SK-N-SH treated with all-trans-retinoic acid at 6 μM for 48 hours (cell line): ENCODE measurements around the gene SUSD3.

Experiments used
- ATAC-seq: fragments of 200-7000 bp; cut with Tn5 transposase; 3 replicates; pipeline ENCODE4 v1.9.1; 2020; ENCODE audit warnings: mild to moderate bottlenecking, moderate library complexity
- ARNTL ChIP-seq: fragments of 450-650 bp; formaldehyde crosslinking; IDR thresholded peaks from 2 replicates; pipeline ENCODE4 v1.5.0; 2020; ENCODE audit warnings: low read depth, mild to moderate bottlenecking, moderate library complexity, borderline replicate concordance
- BACH2 ChIP-seq: fragments of 250-450 bp; sonication (Bioruptor Pico); IDR thresholded peaks from 2 replicates; pipeline ENCODE4 v1.9.0; 2021; ENCODE audit warnings: mild to moderate bottlenecking, borderline replicate concordance
- CSDC2 ChIP-seq: fragments of 250-450 bp; sonication (Bioruptor Pico); IDR thresholded peaks from 2 replicates; pipeline ENCODE4 v1.5.0; 2020; ENCODE audit warnings: mild to moderate bottlenecking, moderate library complexity
- CSRNP3 ChIP-seq: fragments of 250-450 bp; sonication (Bioruptor Pico); IDR thresholded peaks from 2 replicates; pipeline ENCODE4 v1.5.1; 2021; ENCODE audit warnings: mild to moderate bottlenecking, moderate library complexity
- ESRRG ChIP-seq: fragments of 250-450 bp; sonication (Bioruptor Pico); IDR thresholded peaks from 2 replicates; pipeline ENCODE4 v1.6.1; 2021; ENCODE audit warnings: mild to moderate bottlenecking
- GLIS3 ChIP-seq: fragments of 250-450 bp; sonication (Bioruptor Pico); IDR thresholded peaks from 2 replicates; pipeline ENCODE4 v1.5.0; 2020; ENCODE audit warnings: mild to moderate bottlenecking, moderate library complexity
- ISL1 ChIP-seq: fragments of 250-450 bp; sonication (Bioruptor Pico); IDR thresholded peaks from 2 replicates; pipeline ENCODE4 v2.1.2; 2022; ENCODE audit warnings: mild to moderate bottlenecking, moderate library complexity
- OSR1 ChIP-seq: fragments of 250-450 bp; sonication (Bioruptor Pico); IDR thresholded peaks from 2 replicates; pipeline ENCODE4 v1.8.0; 2022; ENCODE audit warnings: moderate library complexity, mild to moderate bottlenecking, inconsistent platforms
- SNAI2 ChIP-seq: fragments of 250-450 bp; sonication (Bioruptor Pico); IDR thresholded peaks from 2 replicates; pipeline ENCODE4 v1.5.0; 2020; ENCODE audit warnings: mild to moderate bottlenecking, moderate library complexity
- TCF4 ChIP-seq: fragments of 250-450 bp; sonication (Bioruptor Pico); IDR thresholded peaks from 2 replicates; pipeline ENCODE4 v1.8.0; 2021; ENCODE audit warnings: mild to moderate bottlenecking, moderate library complexity, borderline replicate concordance
- TOX ChIP-seq: fragments of 250-450 bp; sonication (Bioruptor Pico); IDR thresholded peaks from 2 replicates; pipeline ENCODE4 v1.8.0; 2021; ENCODE audit warnings: mild to moderate bottlenecking, moderate library complexity, borderline replicate concordance
- ZFP3 ChIP-seq: fragments of 250-450 bp; sonication (Bioruptor Pico); IDR thresholded peaks from 2 replicates; pipeline ENCODE4 v1.5.0; 2020; ENCODE audit warnings: mild to moderate bottlenecking, moderate library complexity
- ZFP30 ChIP-seq: fragments of 450-650 bp; formaldehyde crosslinking; IDR thresholded peaks from 2 replicates; pipeline ENCODE4 v1.5.0; 2022; ENCODE audit warnings: mild to moderate bottlenecking, moderate library complexity
- ZNF565 ChIP-seq: fragments of 450-650 bp; formaldehyde crosslinking; conservative IDR thresholded peaks from 2 replicates; pipeline ENCODE4 v1.5.0; 2020; ENCODE audit warnings: low read depth, mild to moderate bottlenecking, moderate library complexity
- ZNF70 ChIP-seq: fragments of 450-650 bp; formaldehyde crosslinking; IDR thresholded peaks from 2 replicates; pipeline ENCODE4 v1.5.0; 2020; ENCODE audit warnings: mild to moderate bottlenecking, moderate library complexity
- ZNF8 ChIP-seq: fragments of 450-650 bp; formaldehyde crosslinking; IDR thresholded peaks from 2 replicates; pipeline ENCODE4 v1.5.0; 2020; ENCODE audit warnings: mild to moderate bottlenecking, moderate library complexity
- TF ChIP-seq, protein P1 (sequence below): fragments of 250-450 bp; sonication (Bioruptor Pico); IDR thresholded peaks from 2 replicates; pipeline ENCODE4 v1.5.1; 2020; ENCODE audit warnings: low read depth, mild to moderate bottlenecking, moderate library complexity
- TF ChIP-seq, protein P2 (sequence below): fragments of 250-450 bp; sonication (Bioruptor Pico); IDR thresholded peaks from 2 replicates; pipeline ENCODE4 v1.8.0; 2020; ENCODE audit warnings: mild to moderate bottlenecking, moderate library complexity, borderline replicate concordance
- TF ChIP-seq, protein P3 (sequence below): fragments of 250-450 bp; sonication (Bioruptor Pico); IDR thresholded peaks from 2 replicates; pipeline ENCODE4 v1.8.0; 2021; ENCODE audit warnings: low read depth, mild to moderate bottlenecking, moderate library complexity, borderline replicate concordance
- TF ChIP-seq, protein P4 (sequence below): fragments of 250-450 bp; sonication (Bioruptor Pico); IDR thresholded peaks from 2 replicates; pipeline ENCODE4 v1.5.0; 2020; ENCODE audit warnings: mild to moderate bottlenecking, moderate library complexity

The SUSD3 gene

GRCh38 chr9:93119953-93120845 lies 61.7 kb downstream of the SUSD3 start:
- ATAC-seq = peak; percentile 92

DNA sequence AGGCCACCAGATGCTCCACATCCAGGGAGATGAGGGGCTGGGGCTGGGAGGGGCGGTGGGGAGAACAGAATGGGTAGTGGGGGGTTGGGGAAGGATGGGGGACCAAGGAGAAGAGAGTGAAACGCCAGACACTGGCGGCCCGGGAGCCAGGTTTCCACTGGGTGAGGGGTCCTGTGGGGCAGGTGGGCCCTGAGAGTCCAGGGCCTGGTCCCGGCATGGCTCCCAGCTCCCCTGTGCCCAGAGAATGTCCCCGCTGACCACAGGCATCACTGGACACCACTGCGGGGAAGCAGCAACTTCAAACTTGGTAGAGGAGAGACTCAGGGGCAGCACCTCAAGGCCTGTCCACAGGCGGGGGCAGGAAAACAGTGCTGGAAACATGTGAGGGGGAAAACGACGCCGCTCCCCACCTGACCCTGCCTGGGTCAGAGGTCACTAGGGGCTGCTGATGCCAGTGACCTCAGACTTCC lies 62.4 kb downstream of the SUSD3 start:
- no peak for ATAC-seq
- TF ChIP-seq ISL1 (CRISPR knock-in tag) (no peak), SNAI2 (CRISPR knock-in tag) (no peak), ZNF70 (CRISPR knock-in tag) (no peak), ZFP30 (CRISPR knock-in tag) (no peak), CSRNP3 (CRISPR knock-in tag) (no peak), ARNTL (CRISPR knock-in tag) (no peak), ZFP3 (no peak), CSDC2 (CRISPR knock-in tag) (no peak), ZNF565 (no peak), ESRRG (CRISPR knock-in tag) (no peak), TCF4 (CRISPR knock-in tag) (no peak), OSR1 (CRISPR knock-in tag) (no peak), GLIS3 (no peak), ZNF8 (CRISPR knock-in tag) (no peak), BACH2 (CRISPR knock-in tag) (no peak)
- TF ChIP-seq, protein P1, sequence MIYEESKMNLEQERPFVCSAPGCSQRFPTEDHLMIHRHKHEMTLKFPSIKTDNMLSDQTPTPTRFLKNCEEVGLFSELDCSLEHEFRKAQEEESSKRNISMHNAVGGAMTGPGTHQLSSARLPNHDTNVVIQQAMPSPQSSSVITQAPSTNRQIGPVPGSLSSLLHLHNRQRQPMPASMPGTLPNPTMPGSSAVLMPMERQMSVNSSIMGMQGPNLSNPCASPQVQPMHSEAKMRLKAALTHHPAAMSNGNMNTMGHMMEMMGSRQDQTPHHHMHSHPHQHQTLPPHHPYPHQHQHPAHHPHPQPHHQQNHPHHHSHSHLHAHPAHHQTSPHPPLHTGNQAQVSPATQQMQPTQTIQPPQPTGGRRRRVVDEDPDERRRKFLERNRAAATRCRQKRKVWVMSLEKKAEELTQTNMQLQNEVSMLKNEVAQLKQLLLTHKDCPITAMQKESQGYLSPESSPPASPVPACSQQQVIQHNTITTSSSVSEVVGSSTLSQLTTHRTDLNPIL (CRISPR knock-in tag) = no peak
- TF ChIP-seq, protein P2, sequence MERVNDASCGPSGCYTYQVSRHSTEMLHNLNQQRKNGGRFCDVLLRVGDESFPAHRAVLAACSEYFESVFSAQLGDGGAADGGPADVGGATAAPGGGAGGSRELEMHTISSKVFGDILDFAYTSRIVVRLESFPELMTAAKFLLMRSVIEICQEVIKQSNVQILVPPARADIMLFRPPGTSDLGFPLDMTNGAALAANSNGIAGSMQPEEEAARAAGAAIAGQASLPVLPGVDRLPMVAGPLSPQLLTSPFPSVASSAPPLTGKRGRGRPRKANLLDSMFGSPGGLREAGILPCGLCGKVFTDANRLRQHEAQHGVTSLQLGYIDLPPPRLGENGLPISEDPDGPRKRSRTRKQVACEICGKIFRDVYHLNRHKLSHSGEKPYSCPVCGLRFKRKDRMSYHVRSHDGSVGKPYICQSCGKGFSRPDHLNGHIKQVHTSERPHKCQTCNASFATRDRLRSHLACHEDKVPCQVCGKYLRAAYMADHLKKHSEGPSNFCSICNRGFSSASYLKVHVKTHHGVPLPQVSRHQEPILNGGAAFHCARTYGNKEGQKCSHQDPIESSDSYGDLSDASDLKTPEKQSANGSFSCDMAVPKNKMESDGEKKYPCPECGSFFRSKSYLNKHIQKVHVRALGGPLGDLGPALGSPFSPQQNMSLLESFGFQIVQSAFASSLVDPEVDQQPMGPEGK (CRISPR knock-in tag) = no peak
- TF ChIP-seq, protein P3, sequence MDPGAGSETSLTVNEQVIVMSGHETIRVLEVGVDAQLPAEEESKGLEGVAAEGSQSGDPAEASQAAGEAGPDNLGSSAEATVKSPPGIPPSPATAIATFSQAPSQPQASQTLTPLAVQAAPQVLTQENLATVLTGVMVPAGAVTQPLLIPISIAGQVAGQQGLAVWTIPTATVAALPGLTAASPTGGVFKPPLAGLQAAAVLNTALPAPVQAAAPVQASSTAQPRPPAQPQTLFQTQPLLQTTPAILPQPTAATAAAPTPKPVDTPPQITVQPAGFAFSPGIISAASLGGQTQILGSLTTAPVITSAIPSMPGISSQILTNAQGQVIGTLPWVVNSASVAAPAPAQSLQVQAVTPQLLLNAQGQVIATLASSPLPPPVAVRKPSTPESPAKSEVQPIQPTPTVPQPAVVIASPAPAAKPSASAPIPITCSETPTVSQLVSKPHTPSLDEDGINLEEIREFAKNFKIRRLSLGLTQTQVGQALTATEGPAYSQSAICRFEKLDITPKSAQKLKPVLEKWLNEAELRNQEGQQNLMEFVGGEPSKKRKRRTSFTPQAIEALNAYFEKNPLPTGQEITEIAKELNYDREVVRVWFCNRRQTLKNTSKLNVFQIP (CRISPR knock-in tag) = no peak
- TF ChIP-seq, protein P4, sequence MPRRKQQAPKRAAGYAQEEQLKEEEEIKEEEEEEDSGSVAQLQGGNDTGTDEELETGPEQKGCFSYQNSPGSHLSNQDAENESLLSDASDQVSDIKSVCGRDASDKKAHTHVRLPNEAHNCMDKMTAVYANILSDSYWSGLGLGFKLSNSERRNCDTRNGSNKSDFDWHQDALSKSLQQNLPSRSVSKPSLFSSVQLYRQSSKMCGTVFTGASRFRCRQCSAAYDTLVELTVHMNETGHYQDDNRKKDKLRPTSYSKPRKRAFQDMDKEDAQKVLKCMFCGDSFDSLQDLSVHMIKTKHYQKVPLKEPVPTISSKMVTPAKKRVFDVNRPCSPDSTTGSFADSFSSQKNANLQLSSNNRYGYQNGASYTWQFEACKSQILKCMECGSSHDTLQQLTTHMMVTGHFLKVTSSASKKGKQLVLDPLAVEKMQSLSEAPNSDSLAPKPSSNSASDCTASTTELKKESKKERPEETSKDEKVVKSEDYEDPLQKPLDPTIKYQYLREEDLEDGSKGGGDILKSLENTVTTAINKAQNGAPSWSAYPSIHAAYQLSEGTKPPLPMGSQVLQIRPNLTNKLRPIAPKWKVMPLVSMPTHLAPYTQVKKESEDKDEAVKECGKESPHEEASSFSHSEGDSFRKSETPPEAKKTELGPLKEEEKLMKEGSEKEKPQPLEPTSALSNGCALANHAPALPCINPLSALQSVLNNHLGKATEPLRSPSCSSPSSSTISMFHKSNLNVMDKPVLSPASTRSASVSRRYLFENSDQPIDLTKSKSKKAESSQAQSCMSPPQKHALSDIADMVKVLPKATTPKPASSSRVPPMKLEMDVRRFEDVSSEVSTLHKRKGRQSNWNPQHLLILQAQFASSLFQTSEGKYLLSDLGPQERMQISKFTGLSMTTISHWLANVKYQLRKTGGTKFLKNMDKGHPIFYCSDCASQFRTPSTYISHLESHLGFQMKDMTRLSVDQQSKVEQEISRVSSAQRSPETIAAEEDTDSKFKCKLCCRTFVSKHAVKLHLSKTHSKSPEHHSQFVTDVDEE (CRISPR knock-in tag) = no peak

More at GRCh38 chr9:93119953-93120845, 61.7 kb downstream of the SUSD3 start:
- TF ChIP-seq ZFP3 (peak; percentile 39; the same call in 1 of the 2 replicates), ZNF565 (0 out of 2 replicates have a peak, but pooled peaks have one; percentile 9), TOX (CRISPR knock-in tag) (no peak)
